GM21528 (cell line): ENCODE data around the gene PRIM2.
"Not testable (repeated sequence)": the region's sequence is repeated elsewhere in the genome, so short reads cannot be mapped to it uniquely, and the experiment has no call there.

Experiments
- ATAC-seq: cut with Tn5 transposase; IDR thresholded peaks from one replicate; pipeline ENCODE4 v1.9.1; 2021; ENCODE audit warnings: mild to moderate bottlenecking, moderate library complexity; ENCODE audit not compliant: unreplicated experiment, low FRiP score

The PRIM2 gene

GRCh38 chr6:57572119-57572518 is 254.7 kb downstream of the PRIM2 start:
- ATAC-seq, result not testable (repeated sequence)

- ATAC-seq, result not testable (repeated sequence)
Measured at GRCh38 chr6:57572844-57573243, 255.4 kb downstream of the PRIM2 start.

- not testable (repeated sequence) for ATAC-seq
Measured at GRCh38 chr6:57577023-57577422, 259.6 kb downstream of the PRIM2 start.

- ATAC-seq, result not testable (repeated sequence)
Measured at GRCh38 chr6:57579489-57579888, 262.1 kb downstream of the PRIM2 start.

- not testable (repeated sequence) for ATAC-seq
Measured at GRCh38 chr6:57581586-57581985, 264.2 kb downstream of the PRIM2 start.

- not testable (repeated sequence) for ATAC-seq
Measured at GRCh38 chr6:57601105-57601504, 283.7 kb downstream of the PRIM2 start.

GRCh38 chr6:57605303-57605702 is 287.9 kb downstream of the PRIM2 start:
- ATAC-seq, result not testable (repeated sequence)

- not testable (repeated sequence) for ATAC-seq
Measured at GRCh38 chr6:57606331-57606730, 288.9 kb downstream of the PRIM2 start.

GRCh38 chr6:57610612-57611011 is 293.2 kb downstream of the PRIM2 start:
- not testable (repeated sequence) for ATAC-seq

- not testable (repeated sequence) for ATAC-seq
Measured at GRCh38 chr6:57618959-57619358, 301.5 kb downstream of the PRIM2 start.

- not testable (repeated sequence) for ATAC-seq
Measured at GRCh38 chr6:57631773-57632172, 314.3 kb downstream of the PRIM2 start.

- ATAC-seq, result not testable (repeated sequence)
Measured at GRCh38 chr6:57658526-57658925, 341.1 kb downstream of the PRIM2 start.

- not testable (repeated sequence) for ATAC-seq
Measured at GRCh38 chr6:57659794-57660193, 342.4 kb downstream of the PRIM2 start.

- ATAC-seq, result not testable (repeated sequence)
Measured at GRCh38 chr6:57660940-57661339, 343.5 kb downstream of the PRIM2 start.

GRCh38 chr6:57668108-57668507 is 350.7 kb downstream of the PRIM2 start:
- ATAC-seq, result not testable (repeated sequence)

- not testable (repeated sequence) for ATAC-seq
Measured at GRCh38 chr6:57671237-57671636, 353.8 kb downstream of the PRIM2 start.

GRCh38 chr6:57671937-57672627 is 354.7 kb downstream of the PRIM2 start:
- not testable (repeated sequence) for ATAC-seq

GRCh38 chr6:57673281-57673680 is 355.9 kb downstream of the PRIM2 start:
- ATAC-seq, result not testable (repeated sequence)

- ATAC-seq, result not testable (repeated sequence)
Measured at GRCh38 chr6:57675386-57675785, 358.0 kb downstream of the PRIM2 start.

- ATAC-seq, result not testable (repeated sequence)
Measured at GRCh38 chr6:57696382-57696781, 379.0 kb downstream of the PRIM2 start.
